Hepatocyte (in vitro differentiated cells): ENCODE results near the gene LIG3. TPM values are rescaled to one million over a fixed set of nuclear protein-coding genes. Genes with fewer than 3 reads are reported as not detected.
A peak's percentile ranks its signal among the peaks of the same experiment; 100 is the strongest.

Experiments used
- DNase-seq: peaks from one replicate; pipeline ENCODE4 v3.0.0-alpha.2; 2016; ENCODE audit warnings: low spot score
- H2AFZ ChIP-seq: fragments of 200-600 bp; sonication (generic); 2 replicates; pipeline ENCODE4 v1.6.0; 2016; ENCODE audit warnings: antibody characterized with exemption, mild to moderate bottlenecking
- H3K27ac ChIP-seq: fragments of 200-600 bp; sonication (generic); 2 replicates; pipeline ENCODE4 v1.5.1; 2016; ENCODE audit warnings: mild to moderate bottlenecking
- H3K27me3 ChIP-seq: fragments of 200-600 bp; sonication (generic); 2 replicates; pipeline ENCODE4 v1.6.1; 2016
- H3K36me3 ChIP-seq: fragments of 200-600 bp; sonication (generic); replicated peaks from 2 replicates; pipeline ENCODE4 v1.5.1; 2016; ENCODE audit warnings: low read depth; ENCODE audit not compliant: insufficient read depth
- H3K4me1 ChIP-seq: fragments of 200-600 bp; sonication (generic); 2 replicates; pipeline ENCODE4 v1.5.1; 2016; ENCODE audit warnings: mild to moderate bottlenecking, moderate library complexity; ENCODE audit not compliant: insufficient read depth
- H3K4me2 ChIP-seq: fragments of 200-600 bp; sonication (generic); 2 replicates; pipeline ENCODE4 v1.6.0; 2016
- H3K4me3 ChIP-seq: fragments of 200-600 bp; sonication (generic); 2 replicates; pipeline ENCODE4 v1.5.1; 2016; ENCODE audit warnings: mild to moderate bottlenecking
- H3K79me2 ChIP-seq: fragments of 200-600 bp; sonication (generic); 2 replicates; pipeline ENCODE4 v1.6.0; 2017; ENCODE audit warnings: mild to moderate bottlenecking
- H3K9me2 ChIP-seq: fragments of 200-600 bp; sonication (generic); replicated peaks from 2 replicates; pipeline ENCODE4 v1.6.0; 2017; ENCODE audit warnings: mild to moderate bottlenecking; ENCODE audit not compliant: insufficient read depth
- H3K9me3 ChIP-seq: fragments of 200-600 bp; sonication (generic); 2 replicates; pipeline ENCODE4 v1.5.1; 2016; ENCODE audit warnings: low read depth, mild to moderate bottlenecking
- H4K20me1 ChIP-seq: fragments of 200-600 bp; sonication (generic); 2 replicates; pipeline ENCODE4 v1.6.0; 2016; ENCODE audit warnings: mild to moderate bottlenecking; ENCODE audit not compliant: insufficient read depth, poor library complexity, severe bottlenecking
- CTCF ChIP-seq: fragments of 200-600 bp; sonication (generic); IDR thresholded peaks from 2 replicates; pipeline ENCODE4 v1.5.1; 2016; ENCODE audit warnings: antibody characterized with exemption, mild to moderate bottlenecking; ENCODE audit not compliant: poor library complexity
- EZH2 ChIP-seq: fragments of 200-600 bp; sonication (generic); IDR thresholded peaks from 2 replicates; pipeline ENCODE4 v1.6.1; 2016; ENCODE audit warnings: antibody characterized with exemption, mild to moderate bottlenecking, borderline replicate concordance
- EZH2phosphoT487 ChIP-seq: fragments of 200-600 bp; sonication (generic); IDR thresholded peaks from one replicate; pipeline ENCODE4 v1.6.1; 2018; ENCODE audit warnings: antibody characterized with exemption, mild to moderate bottlenecking, low read depth, moderate library complexity; ENCODE audit not compliant: unreplicated experiment, severe bottlenecking
- WGBS: methylation state at CpG from one replicate; pipeline ENCODE4 v1.1.6; 2016; ENCODE audit warnings: low lambda C conversion rate; ENCODE audit errors: missing lambda C conversion rate; 5-methylcytosine and 5-hydroxymethylcytosine counted together
- polyA plus RNA-seq: library from polyadenylated mRNA; unstranded; fragments of >200 nt; fragmentation: Nextera tagmentation; extraction: Ambion mirVana; gene quantifications from 2 replicates; pipeline ENCODE4 v1.2.1, GENCODE V29; 2016
- total RNA-seq: library from RNA; depleted of rRNA; stranded (reverse); fragments of >200 nt; gene quantifications from 2 replicates; pipeline ENCODE4 v1.2.3, GENCODE V29; 2014

The LIG3 gene
- total and polyA plus RNA-seq, 2 experiments from 2014 or later, result 15.7 to 31.6 TPM

GRCh38 chr17:34987232-34987631 lies 6.9 kb downstream of the LIG3 start:
- Histone ChIP-seq H3K27me3 (no peaks in the 10 kb centered on the region), H3K4me1 (peaks cover under 1% of the 10 kb centered on the region), H2AFZ (no peak overlapping the region), H4K20me1 (no peaks in the 10 kb centered on the region), H3K79me2 (peaks cover 29% of the 10 kb centered on the region), H3K9me3 (no peaks in the 10 kb centered on the region), H3K4me3 (no peak overlapping the region), H3K4me2 (no peak overlapping the region), H3K27ac (no peak overlapping the region), H3K9me2 (no peaks in the 10 kb centered on the region), H3K36me3 (no peaks in the 10 kb centered on the region)
- no peak for DNase-seq
- TF ChIP-seq EZH2 (no peak), EZH2phosphoT487 (no peak), CTCF (no peak)
- WGBS, result 72% methylated on average over 2 of the region's 2 CpGs

- Histone ChIP-seq H3K27ac (no peak overlapping the region), H3K4me1 (no peaks in the 10 kb centered on the region), H3K4me3 (no peak overlapping the region), H3K9me2 (no peaks in the 10 kb centered on the region), H3K27me3 (no peaks in the 10 kb centered on the region), H3K36me3 (no peaks in the 10 kb centered on the region), H3K9me3 (no peaks in the 10 kb centered on the region), H3K79me2 (peaks cover 15% of the 10 kb centered on the region), H4K20me1 (no peaks in the 10 kb centered on the region), H3K4me2 (no peak overlapping the region), H2AFZ (no peak overlapping the region)
- 81% methylated on average over 2 of the region's 2 CpGs for WGBS
- TF ChIP-seq CTCF (no peak), EZH2phosphoT487 (no peak), EZH2 (no peak)
- no peak for DNase-seq
These were observed 8.3 kb downstream of the LIG3 start for GRCh38 chr17:34988644-34989043.

- H3K9me3 ChIP-seq, result no peaks in the 10 kb centered on the region
- no peaks in the 10 kb centered on the region for H3K27me3 ChIP-seq
- TF ChIP-seq EZH2 (no peak), CTCF (no peak), EZH2phosphoT487 (no peak)
- peaks cover 7% of the 10 kb centered on the region for H3K79me2 ChIP-seq
- DNase-seq, result no peak
- no peaks in the 10 kb centered on the region for H4K20me1 ChIP-seq
- no peaks in the 10 kb centered on the region for H3K36me3 ChIP-seq
- no peak overlapping the region for H3K4me2 ChIP-seq
- no peaks in the 10 kb centered on the region for H3K9me2 ChIP-seq
- H3K27ac ChIP-seq, result no peak overlapping the region
- WGBS, result 96% methylated on average over 10 of the region's 10 CpGs
- no peaks in the 10 kb centered on the region for H3K4me1 ChIP-seq
- H3K4me3 ChIP-seq, result no peak overlapping the region
- H2AFZ ChIP-seq, result no peak overlapping the region
These were observed 9.2 kb downstream of the LIG3 start for GRCh38 chr17:34989473-34989872.

GRCh38 chr17:34990921-34991365 lies 10.6 kb downstream of the LIG3 start:
- no peak overlapping the region for H3K4me3 ChIP-seq
- no peak overlapping the region for H2AFZ ChIP-seq
- no peaks in the 10 kb centered on the region for H3K79me2 ChIP-seq
- 42% methylated on average over 6 of the region's 6 CpGs for WGBS
- no peak overlapping the region for H3K27ac ChIP-seq
- DNase-seq, result peak; percentile 56
- no peak overlapping the region for H3K4me2 ChIP-seq
- no peaks in the 10 kb centered on the region for H3K27me3 ChIP-seq
- no peaks in the 10 kb centered on the region for H3K9me3 ChIP-seq
- no peaks in the 10 kb centered on the region for H3K4me1 ChIP-seq
- no peaks in the 10 kb centered on the region for H4K20me1 ChIP-seq
- no peaks in the 10 kb centered on the region for H3K9me2 ChIP-seq
- no peak for TF ChIP-seq EZH2phosphoT487
- TF ChIP-seq CTCF, result no peak
- no peaks in the 10 kb centered on the region for H3K36me3 ChIP-seq
